Measurements from ENCODE around the gene CCDC88B. TPM values are rescaled to one million over a fixed set of nuclear protein-coding genes. Genes with fewer than 3 reads are reported as not detected.

CCDC88B gene
- total and polyA plus RNA-seq, 2 of the 8 experiments (the other 6 are each of a cell fraction or from before 2014, with no cell fraction given): 5.9 to 12.5 TPM

DNA sequence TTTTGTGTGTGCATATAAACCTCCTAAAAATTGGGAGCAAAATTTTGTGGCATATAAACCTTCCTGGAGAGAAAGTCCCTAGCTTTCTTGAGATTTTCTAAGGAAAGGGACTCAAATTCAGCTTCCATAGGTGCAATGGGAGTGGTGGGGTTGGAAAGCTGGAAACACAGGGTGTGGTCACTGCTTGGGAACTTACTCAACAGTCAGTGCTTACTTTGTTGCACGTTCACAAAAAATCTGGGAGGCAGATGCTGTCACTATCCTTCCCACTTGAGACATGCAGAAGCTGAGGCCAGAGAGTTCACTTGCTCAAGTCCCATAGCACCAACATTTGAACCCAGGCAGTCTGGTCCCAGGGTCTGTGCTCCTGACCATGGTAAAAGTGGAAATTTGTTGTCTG is 43.8 kb upstream of the CCDC88B start (continued):
- TF ChIP-seq, protein P1, sequence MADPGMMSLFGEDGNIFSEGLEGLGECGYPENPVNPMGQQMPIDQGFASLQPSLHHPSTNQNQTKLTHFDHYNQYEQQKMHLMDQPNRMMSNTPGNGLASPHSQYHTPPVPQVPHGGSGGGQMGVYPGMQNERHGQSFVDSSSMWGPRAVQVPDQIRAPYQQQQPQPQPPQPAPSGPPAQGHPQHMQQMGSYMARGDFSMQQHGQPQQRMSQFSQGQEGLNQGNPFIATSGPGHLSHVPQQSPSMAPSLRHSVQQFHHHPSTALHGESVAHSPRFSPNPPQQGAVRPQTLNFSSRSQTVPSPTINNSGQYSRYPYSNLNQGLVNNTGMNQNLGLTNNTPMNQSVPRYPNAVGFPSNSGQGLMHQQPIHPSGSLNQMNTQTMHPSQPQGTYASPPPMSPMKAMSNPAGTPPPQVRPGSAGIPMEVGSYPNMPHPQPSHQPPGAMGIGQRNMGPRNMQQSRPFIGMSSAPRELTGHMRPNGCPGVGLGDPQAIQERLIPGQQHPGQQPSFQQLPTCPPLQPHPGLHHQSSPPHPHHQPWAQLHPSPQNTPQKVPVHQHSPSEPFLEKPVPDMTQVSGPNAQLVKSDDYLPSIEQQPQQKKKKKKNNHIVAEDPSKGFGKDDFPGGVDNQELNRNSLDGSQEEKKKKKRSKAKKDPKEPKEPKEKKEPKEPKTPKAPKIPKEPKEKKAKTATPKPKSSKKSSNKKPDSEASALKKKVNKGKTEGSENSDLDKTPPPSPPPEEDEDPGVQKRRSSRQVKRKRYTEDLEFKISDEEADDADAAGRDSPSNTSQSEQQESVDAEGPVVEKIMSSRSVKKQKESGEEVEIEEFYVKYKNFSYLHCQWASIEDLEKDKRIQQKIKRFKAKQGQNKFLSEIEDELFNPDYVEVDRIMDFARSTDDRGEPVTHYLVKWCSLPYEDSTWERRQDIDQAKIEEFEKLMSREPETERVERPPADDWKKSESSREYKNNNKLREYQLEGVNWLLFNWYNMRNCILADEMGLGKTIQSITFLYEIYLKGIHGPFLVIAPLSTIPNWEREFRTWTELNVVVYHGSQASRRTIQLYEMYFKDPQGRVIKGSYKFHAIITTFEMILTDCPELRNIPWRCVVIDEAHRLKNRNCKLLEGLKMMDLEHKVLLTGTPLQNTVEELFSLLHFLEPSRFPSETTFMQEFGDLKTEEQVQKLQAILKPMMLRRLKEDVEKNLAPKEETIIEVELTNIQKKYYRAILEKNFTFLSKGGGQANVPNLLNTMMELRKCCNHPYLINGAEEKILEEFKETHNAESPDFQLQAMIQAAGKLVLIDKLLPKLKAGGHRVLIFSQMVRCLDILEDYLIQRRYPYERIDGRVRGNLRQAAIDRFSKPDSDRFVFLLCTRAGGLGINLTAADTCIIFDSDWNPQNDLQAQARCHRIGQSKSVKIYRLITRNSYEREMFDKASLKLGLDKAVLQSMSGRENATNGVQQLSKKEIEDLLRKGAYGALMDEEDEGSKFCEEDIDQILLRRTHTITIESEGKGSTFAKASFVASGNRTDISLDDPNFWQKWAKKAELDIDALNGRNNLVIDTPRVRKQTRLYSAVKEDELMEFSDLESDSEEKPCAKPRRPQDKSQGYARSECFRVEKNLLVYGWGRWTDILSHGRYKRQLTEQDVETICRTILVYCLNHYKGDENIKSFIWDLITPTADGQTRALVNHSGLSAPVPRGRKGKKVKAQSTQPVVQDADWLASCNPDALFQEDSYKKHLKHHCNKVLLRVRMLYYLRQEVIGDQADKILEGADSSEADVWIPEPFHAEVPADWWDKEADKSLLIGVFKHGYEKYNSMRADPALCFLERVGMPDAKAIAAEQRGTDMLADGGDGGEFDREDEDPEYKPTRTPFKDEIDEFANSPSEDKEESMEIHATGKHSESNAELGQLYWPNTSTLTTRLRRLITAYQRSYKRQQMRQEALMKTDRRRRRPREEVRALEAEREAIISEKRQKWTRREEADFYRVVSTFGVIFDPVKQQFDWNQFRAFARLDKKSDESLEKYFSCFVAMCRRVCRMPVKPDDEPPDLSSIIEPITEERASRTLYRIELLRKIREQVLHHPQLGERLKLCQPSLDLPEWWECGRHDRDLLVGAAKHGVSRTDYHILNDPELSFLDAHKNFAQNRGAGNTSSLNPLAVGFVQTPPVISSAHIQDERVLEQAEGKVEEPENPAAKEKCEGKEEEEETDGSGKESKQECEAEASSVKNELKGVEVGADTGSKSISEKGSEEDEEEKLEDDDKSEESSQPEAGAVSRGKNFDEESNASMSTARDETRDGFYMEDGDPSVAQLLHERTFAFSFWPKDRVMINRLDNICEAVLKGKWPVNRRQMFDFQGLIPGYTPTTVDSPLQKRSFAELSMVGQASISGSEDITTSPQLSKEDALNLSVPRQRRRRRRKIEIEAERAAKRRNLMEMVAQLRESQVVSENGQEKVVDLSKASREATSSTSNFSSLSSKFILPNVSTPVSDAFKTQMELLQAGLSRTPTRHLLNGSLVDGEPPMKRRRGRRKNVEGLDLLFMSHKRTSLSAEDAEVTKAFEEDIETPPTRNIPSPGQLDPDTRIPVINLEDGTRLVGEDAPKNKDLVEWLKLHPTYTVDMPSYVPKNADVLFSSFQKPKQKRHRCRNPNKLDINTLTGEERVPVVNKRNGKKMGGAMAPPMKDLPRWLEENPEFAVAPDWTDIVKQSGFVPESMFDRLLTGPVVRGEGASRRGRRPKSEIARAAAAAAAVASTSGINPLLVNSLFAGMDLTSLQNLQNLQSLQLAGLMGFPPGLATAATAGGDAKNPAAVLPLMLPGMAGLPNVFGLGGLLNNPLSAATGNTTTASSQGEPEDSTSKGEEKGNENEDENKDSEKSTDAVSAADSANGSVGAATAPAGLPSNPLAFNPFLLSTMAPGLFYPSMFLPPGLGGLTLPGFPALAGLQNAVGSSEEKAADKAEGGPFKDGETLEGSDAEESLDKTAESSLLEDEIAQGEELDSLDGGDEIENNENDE (IDR thresholded peaks at IDR 0.05; ENCODE audit: insufficient replicate concordance, low read length): no peak
- TF ChIP-seq BRCA1 (IDR thresholded peaks at IDR 0.05; ENCODE audit: low read depth, low read length) (no peak), SP1 (IDR thresholded peaks at IDR 0.05; ENCODE audit: low read depth, low read length) (no peak), SP4 (IDR thresholded peaks at IDR 0.05; ENCODE audit: low read length) (no peak)

All from H1 (cell line).